ENCODE results near the gene ZSCAN5A.
"Not testable (repeated sequence)": the region's sequence is repeated elsewhere in the genome, so short reads cannot be mapped to it uniquely, and the experiment has no call there.

The ZSCAN5A gene

DNA sequence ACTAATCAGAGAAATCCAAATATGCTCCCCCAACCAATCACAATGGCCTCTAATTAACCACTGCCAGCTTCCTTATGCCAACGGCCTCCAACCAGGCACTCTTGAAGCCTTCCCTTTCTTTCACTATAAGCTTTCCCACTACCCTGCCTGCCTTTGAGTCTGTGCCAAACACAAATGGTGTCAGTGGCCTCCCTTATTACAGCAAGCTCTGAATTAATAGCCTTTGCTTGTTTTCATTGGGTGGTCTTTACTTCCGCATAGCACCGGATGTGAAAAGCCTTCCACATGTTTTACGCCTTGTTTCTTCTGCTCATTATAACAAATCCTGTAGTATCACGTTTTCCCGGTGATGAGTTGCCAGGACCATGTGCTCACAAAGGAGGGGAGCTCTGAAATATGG lies 43.5 kb downstream of the ZSCAN5A start:
- no peaks in the 10 kb centered on the region for H3K4me1 Mint-ChIP-seq (ENCODE audit: low read depth)
- no peaks in the 10 kb centered on the region for H3K27me3 Mint-ChIP-seq (ENCODE audit: low read depth)
- H3K4me3 Mint-ChIP-seq, result no peak overlapping the region
- H3K9me3 Mint-ChIP-seq, result no peaks in the 10 kb centered on the region
- no peak overlapping the region for H3K27ac Mint-ChIP-seq
- no peaks in the 10 kb centered on the region for H3K36me3 Mint-ChIP-seq (ENCODE audit: low read depth)

DNA sequence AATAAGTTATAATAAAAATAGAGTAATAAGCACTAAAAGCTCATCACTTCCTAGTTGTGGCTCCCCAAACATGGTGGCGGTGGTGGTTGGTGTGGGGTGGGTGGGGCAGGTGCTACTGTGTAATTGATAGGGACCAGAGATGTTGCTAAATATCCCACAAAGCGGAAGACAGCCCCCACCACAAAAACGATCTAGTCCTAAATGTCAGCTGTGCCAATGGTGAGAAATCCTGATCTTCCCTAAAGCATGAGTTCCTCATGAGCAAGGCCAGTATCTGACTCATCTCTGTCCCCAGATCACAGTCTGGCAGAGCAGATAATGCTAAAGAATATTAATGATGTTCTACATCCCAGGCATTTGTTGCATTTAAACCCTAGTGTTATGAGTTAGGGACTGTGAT lies 44.0 kb downstream of the ZSCAN5A start:
- H3K4me3 Mint-ChIP-seq, result no peak overlapping the region
- H3K27ac Mint-ChIP-seq, result no peak overlapping the region
- H3K27me3 Mint-ChIP-seq (ENCODE audit: low read depth), result no peaks in the 10 kb centered on the region
- no peaks in the 10 kb centered on the region for H3K36me3 Mint-ChIP-seq (ENCODE audit: low read depth)
- H3K9me3 Mint-ChIP-seq, result no peaks in the 10 kb centered on the region
- H3K4me1 Mint-ChIP-seq (ENCODE audit: low read depth), result no peaks in the 10 kb centered on the region

DNA sequence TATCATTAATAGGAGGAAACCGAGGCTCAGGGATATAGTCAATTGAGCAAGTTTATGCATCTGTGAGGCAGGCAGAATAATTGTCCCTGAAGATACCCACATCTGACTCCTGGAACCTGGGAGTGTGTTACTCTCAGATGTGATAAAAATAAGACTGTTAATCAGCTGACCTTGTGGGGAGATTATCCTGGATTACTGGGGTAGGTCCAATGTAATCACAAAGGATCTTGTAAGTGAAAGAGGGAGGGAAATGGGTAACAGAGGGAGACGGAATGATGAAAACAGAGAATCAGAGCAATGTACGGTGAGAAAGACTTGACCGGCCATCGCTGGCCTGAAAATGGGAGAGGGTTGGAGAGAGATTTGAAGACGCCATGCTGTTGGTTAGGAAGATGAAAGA lies 45.3 kb downstream of the ZSCAN5A start:
- no peaks in the 10 kb centered on the region for H3K36me3 Mint-ChIP-seq (ENCODE audit: low read depth)
- no peak overlapping the region for H3K27ac Mint-ChIP-seq
- H3K27me3 Mint-ChIP-seq (ENCODE audit: low read depth), result no peaks in the 10 kb centered on the region
- no peaks in the 10 kb centered on the region for H3K9me3 Mint-ChIP-seq
- H3K4me1 Mint-ChIP-seq (ENCODE audit: low read depth), result no peaks in the 10 kb centered on the region
- H3K4me3 Mint-ChIP-seq, result no peak overlapping the region

DNA sequence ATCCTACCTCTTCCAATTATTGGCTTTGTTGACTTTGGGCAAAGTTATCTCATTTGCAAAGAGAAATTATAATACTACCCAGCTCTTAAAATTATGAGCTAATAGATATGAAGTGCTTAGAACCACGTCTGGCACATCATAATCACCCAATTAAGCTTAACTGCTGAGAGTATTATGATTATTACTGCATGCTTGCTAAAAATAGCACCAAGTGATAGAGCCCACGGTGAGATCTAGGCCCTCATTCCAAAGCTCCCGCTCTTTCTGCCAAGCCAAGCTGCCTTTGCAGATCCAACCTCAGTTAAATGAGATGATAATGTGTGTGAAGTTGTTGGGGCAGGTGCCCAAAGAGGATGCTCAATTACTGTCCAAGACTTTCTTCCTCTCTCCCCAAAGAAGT lies 48.6 kb downstream of the ZSCAN5A start:
- no peaks in the 10 kb centered on the region for H3K4me1 Mint-ChIP-seq (ENCODE audit: low read depth)
- H3K9me3 Mint-ChIP-seq, result no peaks in the 10 kb centered on the region
- no peaks in the 10 kb centered on the region for H3K27me3 Mint-ChIP-seq (ENCODE audit: low read depth)
- no peak overlapping the region for H3K27ac Mint-ChIP-seq
- H3K36me3 Mint-ChIP-seq (ENCODE audit: low read depth), result no peaks in the 10 kb centered on the region
- H3K4me3 Mint-ChIP-seq, result no peak overlapping the region

- no peak overlapping the region for H3K27ac Mint-ChIP-seq
- H3K27me3 Mint-ChIP-seq (ENCODE audit: low read depth), result no peaks in the 10 kb centered on the region
- no peak overlapping the region for H3K4me3 Mint-ChIP-seq
- no peaks in the 10 kb centered on the region for H3K9me3 Mint-ChIP-seq
- H3K36me3 Mint-ChIP-seq (ENCODE audit: low read depth), result no peaks in the 10 kb centered on the region
- no peaks in the 10 kb centered on the region for H3K4me1 Mint-ChIP-seq (ENCODE audit: low read depth)
Measured at GRCh38 chr19:56263319-56263718, 51.3 kb downstream of the ZSCAN5A start.

DNA sequence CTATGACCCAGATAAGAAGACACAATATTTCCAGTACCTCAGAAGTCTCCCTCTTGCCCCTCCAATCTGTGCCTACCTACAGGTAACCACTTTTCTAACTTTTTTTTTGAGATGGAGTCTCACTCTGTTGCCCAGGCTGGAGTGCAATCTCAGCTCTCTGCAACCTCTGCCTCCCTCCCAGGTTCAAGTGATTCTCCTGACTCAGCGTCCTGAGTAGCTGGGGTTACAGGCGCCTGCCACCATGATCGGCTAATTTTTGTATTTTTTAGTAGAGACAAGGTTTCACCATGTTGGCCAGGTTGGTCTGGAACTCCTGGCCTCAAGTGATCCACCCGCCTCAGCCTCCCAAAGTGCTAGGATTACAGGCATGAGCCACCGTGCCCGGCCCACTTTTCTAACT lies 52.7 kb downstream of the ZSCAN5A start:
- not testable (repeated sequence) for H3K4me1 Mint-ChIP-seq (ENCODE audit: low read depth); H3K27me3 Mint-ChIP-seq (ENCODE audit: low read depth); H3K9me3 Mint-ChIP-seq; H3K4me3 Mint-ChIP-seq; H3K36me3 Mint-ChIP-seq (ENCODE audit: low read depth); H3K27ac Mint-ChIP-seq

- Mint-ChIP-seq H3K36me3 (ENCODE audit: low read depth) (no peaks in the 10 kb centered on the region), H3K4me1 (ENCODE audit: low read depth) (no peaks in the 10 kb centered on the region), H3K27ac (no peak overlapping the region), H3K4me3 (no peak overlapping the region), H3K9me3 (no peaks in the 10 kb centered on the region), H3K27me3 (ENCODE audit: low read depth) (no peaks in the 10 kb centered on the region)
Measured at GRCh38 chr19:56261145-56261544, 53.5 kb downstream of the ZSCAN5A start.

GRCh38 chr19:56258272-56258671 lies 56.4 kb downstream of the ZSCAN5A start:
- Mint-ChIP-seq H3K27ac (no peak overlapping the region), H3K4me1 (ENCODE audit: low read depth) (no peaks in the 10 kb centered on the region), H3K27me3 (ENCODE audit: low read depth) (no peaks in the 10 kb centered on the region), H3K4me3 (no peak overlapping the region), H3K36me3 (ENCODE audit: low read depth) (no peaks in the 10 kb centered on the region), H3K9me3 (no peaks in the 10 kb centered on the region)

- H3K36me3 Mint-ChIP-seq (ENCODE audit: low read depth), result no peaks in the 10 kb centered on the region
- peaks cover 2% of the 10 kb centered on the region for H3K4me1 Mint-ChIP-seq (ENCODE audit: low read depth)
- H3K4me3 Mint-ChIP-seq, result no peak overlapping the region
- no peaks in the 10 kb centered on the region for H3K27me3 Mint-ChIP-seq (ENCODE audit: low read depth)
- peaks cover 9% of the 10 kb centered on the region for H3K9me3 Mint-ChIP-seq
- no peak overlapping the region for H3K27ac Mint-ChIP-seq
Measured at GRCh38 chr19:56253737-56254136, 60.9 kb downstream of the ZSCAN5A start.

DNA sequence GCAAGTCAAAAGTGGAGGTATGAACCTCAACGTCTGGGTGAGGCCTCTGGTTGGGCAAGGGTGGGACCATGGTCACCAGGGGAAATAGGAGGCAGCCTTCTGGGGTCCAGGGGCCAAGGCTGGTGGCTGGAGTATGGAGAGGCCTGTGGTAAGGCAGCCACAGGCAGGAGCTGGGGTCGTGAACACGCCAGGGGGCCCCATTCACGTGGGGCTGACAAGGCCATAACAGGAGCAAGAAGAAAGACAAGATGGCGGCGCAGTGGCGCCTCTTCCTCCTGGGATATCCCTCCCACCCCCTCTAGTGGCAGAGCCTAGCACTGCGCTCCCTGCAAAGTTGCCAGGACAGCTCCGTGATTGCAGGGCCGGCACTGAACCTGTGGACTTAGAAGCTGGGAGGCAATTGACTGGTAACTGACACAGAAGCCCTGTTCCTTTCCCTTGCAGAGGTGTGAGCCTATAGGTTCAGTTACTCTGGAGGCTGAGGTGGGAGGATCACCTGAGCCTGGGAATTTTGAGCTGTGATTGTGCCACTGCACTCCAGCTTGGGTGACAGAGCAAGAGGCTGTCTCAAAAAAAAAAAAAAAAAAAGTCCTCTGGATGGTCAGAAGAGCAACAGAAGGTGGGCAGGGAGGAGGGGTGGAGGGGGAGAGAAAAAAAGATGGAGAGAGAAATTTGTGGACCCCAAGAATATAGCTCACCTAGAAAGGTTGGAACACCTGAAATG lies 61.8 kb downstream of the ZSCAN5A start:
- no peak overlapping the region for H3K4me3 Mint-ChIP-seq
- H3K27ac Mint-ChIP-seq, result no peak overlapping the region
- no peaks in the 10 kb centered on the region for H3K27me3 Mint-ChIP-seq (ENCODE audit: low read depth)
- H3K4me1 Mint-ChIP-seq (ENCODE audit: low read depth), result peaks cover 2% of the 10 kb centered on the region
- peaks cover 9% of the 10 kb centered on the region for H3K9me3 Mint-ChIP-seq
- H3K36me3 Mint-ChIP-seq (ENCODE audit: low read depth), result no peaks in the 10 kb centered on the region

GRCh38 chr19:56248736-56249338 lies 65.8 kb downstream of the ZSCAN5A start:
- H3K27ac Mint-ChIP-seq; H3K4me3 Mint-ChIP-seq; H3K9me3 Mint-ChIP-seq; H3K27me3 Mint-ChIP-seq (ENCODE audit: low read depth); H3K4me1 Mint-ChIP-seq (ENCODE audit: low read depth); H3K36me3 Mint-ChIP-seq (ENCODE audit: low read depth): not testable (repeated sequence)

DNA sequence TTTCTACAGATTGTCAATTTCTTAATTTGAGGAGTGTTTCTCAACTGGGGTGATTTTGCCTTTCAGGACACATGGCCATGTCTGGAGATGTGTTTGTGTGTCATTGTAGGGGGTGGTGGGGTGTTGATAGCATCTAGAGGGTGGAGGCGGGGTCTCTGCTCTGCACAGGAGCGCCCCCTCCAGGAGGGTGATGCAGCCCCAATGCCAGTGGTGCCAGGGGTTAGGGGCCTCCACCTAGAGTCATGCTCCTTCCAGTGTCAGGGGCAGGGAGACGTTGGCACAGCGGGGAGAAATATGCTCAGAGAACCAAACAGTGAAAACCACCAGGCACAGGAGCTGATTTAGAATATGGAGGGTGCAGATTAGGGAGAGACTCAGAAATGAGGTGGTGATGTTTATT lies 68.9 kb downstream of the ZSCAN5A start:
- not testable (repeated sequence) for H3K4me3 Mint-ChIP-seq; H3K36me3 Mint-ChIP-seq (ENCODE audit: low read depth); H3K9me3 Mint-ChIP-seq; H3K27me3 Mint-ChIP-seq (ENCODE audit: low read depth); H3K27ac Mint-ChIP-seq; H3K4me1 Mint-ChIP-seq (ENCODE audit: low read depth)

DNA sequence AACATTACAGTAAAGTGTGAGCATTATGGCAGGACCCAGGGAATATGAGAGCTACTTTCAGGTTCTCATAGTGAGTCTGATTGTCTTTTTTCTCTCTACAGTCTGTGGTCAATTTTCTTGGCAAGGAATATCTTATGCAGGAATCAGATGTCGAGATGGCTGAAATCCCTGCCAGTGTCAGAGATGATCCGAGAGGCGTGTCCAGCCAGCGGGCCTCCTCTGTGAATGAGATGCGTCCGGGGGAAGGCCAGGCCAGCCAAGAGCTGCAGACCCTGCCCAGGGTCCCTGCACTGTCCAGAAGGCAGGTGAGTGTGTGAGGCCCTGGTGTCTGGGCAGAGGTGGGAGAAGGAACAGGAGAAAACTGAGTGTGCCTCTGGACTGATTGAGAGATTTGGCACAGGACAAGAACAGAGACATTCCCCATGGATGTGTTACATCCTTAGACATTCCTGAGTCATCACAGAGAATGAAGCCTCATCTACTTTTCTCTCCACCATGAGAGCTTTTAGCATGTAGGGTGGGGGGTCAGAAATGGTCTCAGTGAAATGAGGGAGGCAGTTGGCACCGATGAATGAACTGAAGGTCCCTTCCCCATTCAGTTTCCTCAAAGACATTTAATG lies 69.4 kb downstream of the ZSCAN5A start:
- H3K27me3 Mint-ChIP-seq (ENCODE audit: low read depth), result no peaks in the 10 kb centered on the region
- no peak overlapping the region for H3K4me3 Mint-ChIP-seq
- H3K27ac Mint-ChIP-seq, result no peak overlapping the region

DNA sequence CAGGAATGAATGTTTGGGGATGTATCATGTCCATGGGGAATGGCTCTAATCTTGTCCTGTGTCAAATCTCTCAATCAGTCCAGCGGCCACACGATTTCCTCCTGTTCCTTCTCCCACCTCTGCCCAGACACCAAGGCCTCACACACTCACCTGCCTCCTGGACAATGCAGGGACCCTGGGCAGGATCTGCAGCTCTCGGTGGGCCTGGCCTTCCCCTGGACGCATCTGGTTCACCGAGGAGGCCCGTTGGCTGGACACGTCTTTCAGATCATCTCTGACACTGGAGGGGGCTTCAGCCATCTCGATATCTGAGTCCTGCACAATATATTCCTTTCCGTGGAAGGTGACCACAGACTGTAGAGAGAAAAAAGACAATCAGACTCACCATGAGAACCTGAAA lies 91.2 kb downstream of the ZSCAN5A start:
- no peak overlapping the region for H3K4me3 Mint-ChIP-seq
- no peaks in the 10 kb centered on the region for H3K27me3 Mint-ChIP-seq (ENCODE audit: low read depth)
- H3K4me1 Mint-ChIP-seq (ENCODE audit: low read depth), result no peaks in the 10 kb centered on the region
- H3K27ac Mint-ChIP-seq, result no peak overlapping the region
- H3K36me3 Mint-ChIP-seq (ENCODE audit: low read depth), result no peaks in the 10 kb centered on the region
- no peaks in the 10 kb centered on the region for H3K9me3 Mint-ChIP-seq

More for the DNA sequence above, 69.4 kb downstream of the ZSCAN5A start:
- no peaks in the 10 kb centered on the region for H3K9me3 Mint-ChIP-seq
- no peaks in the 10 kb centered on the region for H3K36me3 Mint-ChIP-seq (ENCODE audit: low read depth)
- H3K4me1 Mint-ChIP-seq (ENCODE audit: low read depth), result no peaks in the 10 kb centered on the region

GRCh38 chr19:56222901-56223300 lies 91.7 kb downstream of the ZSCAN5A start:
- Mint-ChIP-seq H3K4me3 (no peak overlapping the region), H3K27me3 (ENCODE audit: low read depth) (peaks cover 3% of the 10 kb centered on the region), H3K9me3 (no peaks in the 10 kb centered on the region), H3K4me1 (ENCODE audit: low read depth) (no peaks in the 10 kb centered on the region), H3K36me3 (ENCODE audit: low read depth) (no peaks in the 10 kb centered on the region), H3K27ac (no peak overlapping the region)

Data from T-helper 1 cell treated with Interleukin-12 subunit alpha and Interleukin-12 subunit beta and Interleukin-4 antibody, amounts not matched to agents 30 μg/mL and 1 μg/mL, for 36 hours (primary cell).